Measurements from ENCODE around the gene EML6. TPM values are rescaled to one million over a fixed set of nuclear protein-coding genes. Genes with fewer than 3 reads are reported as not detected.

EML6 gene
- total RNA-seq, 1 experiment from 2014 or later = 6.6 TPM

GRCh38 chr2:55019526-55020258, 296.2 kb downstream of the EML6 start:
- ChIA-PET CTCF (no interaction called here), POLR2A (no interaction called here), RAD21 (ENCODE audit: low non-redundant PET in 1 of 2, low total read pairs in 2 of 2, uncharacterized antibody in 2 of 2, unreplicated experiment in 2 of 2) (no interaction called here)
- Histone ChIP-seq H3K36me3 (ENCODE audit: control insufficient read depth in 1 of 2, insufficient read depth in 2 of 2, low read length in 2 of 2) (peaks cover 0 to 9% of the 10 kb centered on the region in 2 experiments; a peak in 1 of 4 replicates), H3K4me3 (replicated peaks in 1 of 2; ENCODE audit: low read depth in 1 of 2, low read length in 2 of 2) (no peak overlapping the region), H4K20me1 (ENCODE audit: insufficient read depth) (peaks cover 63% of the 10 kb centered on the region; the same call in 1 of the 2 replicates), H3K9me2 (ENCODE audit: insufficient read depth) (no peaks in the 10 kb centered on the region), H3K9ac (ENCODE audit: low read length) (no peak overlapping the region), H3K27ac (ENCODE audit: low read depth, low read length) (no peak overlapping the region), H3K79me2 (ENCODE audit: insufficient read depth, low read length) (peaks cover 100% of the 10 kb centered on the region), H2AFZ (ENCODE audit: low read depth, low read length, poor library complexity, severe bottlenecking) (no peak overlapping the region), H3K9me3 (ENCODE audit: control insufficient read depth in 1 of 2, insufficient read depth in 1 of 2, low read depth in 1 of 2, low read length in 2 of 2) (no peaks in the 10 kb centered on the region), H3K4me2 (ENCODE audit: low read length) (no peak overlapping the region), H3K4me1 (ENCODE audit: control insufficient read depth in 1 of 2, insufficient read depth in 2 of 2, low read length in 2 of 2) (peaks cover 14 to 51% of the 10 kb centered on the region in 2 experiments), H3K27me3 (ENCODE audit: insufficient read depth, low read length) (no peaks in the 10 kb centered on the region)
- no TSS peak for BruUV-seq (replicated peaks)
- ATAC-seq = no peak
- intact Hi-C loops (cut with micrococcal nuclease) = loop anchor here (10.0 kb wide), 1 partner anchor 355 kb away; no protein-coding TSS in a partner anchor
- no peak for DNase-seq (ENCODE audit: low read depth, low spot score)
- no peak for TF ChIP-seq FOSL1 (IDR thresholded peaks at IDR 0.05; ENCODE audit: low read depth)
- TF ChIP-seq EZH2 (IDR thresholded peaks at IDR 0.05) = no peak
- no peak for TF ChIP-seq ZBTB33 (IDR thresholded peaks at IDR 0.05; ENCODE audit: extremely low read depth, insufficient replicate concordance, low read length)
- TF ChIP-seq ELF1 (IDR thresholded peaks at IDR 0.05; ENCODE audit: borderline replicate concordance, low read depth) = no peak
- TF ChIP-seq EGR1 (IDR thresholded peaks at IDR 0.05; ENCODE audit: low read depth) = no peak
- no peak for TF ChIP-seq MAX (IDR thresholded peaks at IDR 0.05)
- TF ChIP-seq YY1 (IDR thresholded peaks at IDR 0.05; ENCODE audit: extremely low read depth, insufficient replicate concordance, low read depth, low read length) = no peak
- no peak for TF ChIP-seq SP1 (IDR thresholded peaks at IDR 0.05; ENCODE audit: low read depth)
- no peak for TF ChIP-seq ZFX (IDR thresholded peaks at IDR 0.05)
- TF ChIP-seq POLR2A (IDR thresholded peaks at IDR 0.05; ENCODE audit: borderline replicate concordance, extremely low read depth, insufficient read depth, insufficient read length) = no peak

Measured in HCT116 (cell line).